Heart left ventricle (tissue), 13 donors: ENCODE measurements around the gene PPP2R2D.
"Not testable (repeated sequence)": the region's sequence is repeated elsewhere in the genome, so short reads cannot be mapped to it uniquely, and the experiment has no call there.

Experiments used
- POLR2A ChIP-seq, 2 donors: fragments of 450-650 bp; IDR thresholded peaks; one replicate each; pipeline ENCODE4 v1.6.1; 2017; ENCODE audit warnings: antibody characterized with exemption in 2 of 2, mild to moderate bottlenecking in 2 of 2, moderate library complexity in 2 of 2
- TF ChIP-seq, protein P1 (sequence below), 12 donors: fragments of 200-600 bp; sonication (generic) in 4 of 12; IDR thresholded peaks; one replicate each; pipeline versions ENCODE4 v1.5.0 to v1.8.0; 2018 to 2022; ENCODE audit warnings: antibody characterized with exemption in 12 of 12, mild to moderate bottlenecking in 5 of 12
- donor health status: ischemic (EF 13 %, LVEDD 7.1; RV severe dilation, severe dysfunction).
- donor health status: DM: no; HTN: yes; CAD: no.
- donor health status: DM: no; HTN: no; CAD: no.
- donor health status: ischemic (EF 25% LVEDD 6.9; RV normal size, moderate dysfunction).
- donor health status: ischemic (EF 25% LVEDD 5.7; RV mildly dilated, moderate dysfunction).
- donor health status: ischemic (EF 35%, LVEDD 5.7; RV mildly dilated, moderate dysfunction).
- donor health status: nonischemic (EF 11% LVEDD 7.7; RV severe dilation, severe dysfunction).
- donor health status: DM: yes; HTN: yes; CAD: no.
- donor health status: PGD.
- donor health status: ischemic (EF 29% LVEDD 5.4; RV normal size, mild dysfunction).
- donor health status: nonischemic (EF 23%, LVEDD 6.1; RV moderate dilation, normal function).

DNA sequence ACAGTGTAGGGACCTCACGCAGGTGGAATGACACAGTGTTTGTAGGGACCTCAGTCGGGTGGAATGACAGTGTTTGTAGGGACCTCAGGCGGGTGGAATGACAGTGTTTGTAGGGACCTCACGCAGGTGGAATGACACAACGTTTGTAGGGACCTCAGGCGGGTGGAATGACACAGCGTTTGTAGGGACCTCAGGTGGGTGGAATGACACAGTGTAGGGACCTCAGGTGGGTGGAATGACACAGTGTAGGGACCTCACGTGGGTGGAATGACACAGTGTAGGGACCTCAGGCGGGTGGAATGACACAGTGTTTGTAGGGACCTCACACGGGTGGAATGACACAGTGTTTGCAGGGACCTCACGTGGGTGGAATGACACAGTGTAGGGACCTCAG is 16.0 kb downstream of the PPP2R2D start:
- TF ChIP-seq, protein P1, sequence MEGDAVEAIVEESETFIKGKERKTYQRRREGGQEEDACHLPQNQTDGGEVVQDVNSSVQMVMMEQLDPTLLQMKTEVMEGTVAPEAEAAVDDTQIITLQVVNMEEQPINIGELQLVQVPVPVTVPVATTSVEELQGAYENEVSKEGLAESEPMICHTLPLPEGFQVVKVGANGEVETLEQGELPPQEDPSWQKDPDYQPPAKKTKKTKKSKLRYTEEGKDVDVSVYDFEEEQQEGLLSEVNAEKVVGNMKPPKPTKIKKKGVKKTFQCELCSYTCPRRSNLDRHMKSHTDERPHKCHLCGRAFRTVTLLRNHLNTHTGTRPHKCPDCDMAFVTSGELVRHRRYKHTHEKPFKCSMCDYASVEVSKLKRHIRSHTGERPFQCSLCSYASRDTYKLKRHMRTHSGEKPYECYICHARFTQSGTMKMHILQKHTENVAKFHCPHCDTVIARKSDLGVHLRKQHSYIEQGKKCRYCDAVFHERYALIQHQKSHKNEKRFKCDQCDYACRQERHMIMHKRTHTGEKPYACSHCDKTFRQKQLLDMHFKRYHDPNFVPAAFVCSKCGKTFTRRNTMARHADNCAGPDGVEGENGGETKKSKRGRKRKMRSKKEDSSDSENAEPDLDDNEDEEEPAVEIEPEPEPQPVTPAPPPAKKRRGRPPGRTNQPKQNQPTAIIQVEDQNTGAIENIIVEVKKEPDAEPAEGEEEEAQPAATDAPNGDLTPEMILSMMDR (IDR thresholded peaks at IDR 0.05) = not testable (repeated sequence)
- TF ChIP-seq POLR2A (IDR thresholded peaks at IDR 0.05) = not testable (repeated sequence)
